HPDE6-E6E7 (cell line): ENCODE measurements around the gene ADCY7.
"Not testable (repeated sequence)": the region's sequence is repeated elsewhere in the genome, so short reads cannot be mapped to it uniquely, and the experiment has no call there.

ENCODE experiments used
- DNase-seq: peaks from one replicate; pipeline ENCODE4 v3.0.0; 2011; ENCODE audit warnings: missing footprints; ENCODE audit errors: extremely low spot score

Gene ADCY7

GRCh38 chr16:50266337-50267091 is at the start of gene ADCY7:
ADCY7 (plus strand) TSS chr16:50266551; CDS start chr16:50288180, 21,629 bp downstream.
- peak; percentile 82 for DNase-seq

GRCh38 chr16:50219402-50219975 is 46.9 kb upstream of the ADCY7 start:
- no peak for DNase-seq

- DNase-seq: no peak
These were observed 42.1 kb upstream of the ADCY7 start for GRCh38 chr16:50224286-50224685.

GRCh38 chr16:50227120-50227519 is 39.2 kb upstream of the ADCY7 start:
- DNase-seq: no peak

- no peak for DNase-seq
These were observed 38.7 kb upstream of the ADCY7 start for GRCh38 chr16:50227665-50228064.

- DNase-seq: no peak
These were observed 37.9 kb upstream of the ADCY7 start for GRCh38 chr16:50228364-50228868.

GRCh38 chr16:50229149-50229726 is 37.1 kb upstream of the ADCY7 start:
- DNase-seq: no peak

GRCh38 chr16:50234771-50235556 is 31.4 kb upstream of the ADCY7 start:
- DNase-seq: no peak

- no peak for DNase-seq
These were observed 30.8 kb upstream of the ADCY7 start for GRCh38 chr16:50235581-50235980.

GRCh38 chr16:50238314-50238713 is 28.0 kb upstream of the ADCY7 start:
- DNase-seq: no peak

- DNase-seq: no peak
These were observed 27.5 kb upstream of the ADCY7 start for GRCh38 chr16:50238868-50239301.

- DNase-seq: not testable (repeated sequence)
These were observed 23.3 kb upstream of the ADCY7 start for GRCh38 chr16:50243024-50243423.

GRCh38 chr16:50244140-50244503 is 22.2 kb upstream of the ADCY7 start:
- peak; percentile 51 for DNase-seq

GRCh38 chr16:50244504-50245416 is 21.6 kb upstream of the ADCY7 start:
- peak; percentile 50 for DNase-seq

- peak; percentile 95 for DNase-seq
These were observed 20.7 kb upstream of the ADCY7 start for GRCh38 chr16:50245417-50246298.

GRCh38 chr16:50246299-50247122 is 19.8 kb upstream of the ADCY7 start:
- no peak for DNase-seq

GRCh38 chr16:50247123-50247905 is 19.0 kb upstream of the ADCY7 start:
- no peak for DNase-seq

GRCh38 chr16:50247906-50248608 is 18.3 kb upstream of the ADCY7 start:
- no peak for DNase-seq
